ENCODE data around the gene PALLD.

Gene PALLD

GRCh38 chr4:168478868-168479267, 18.0 kb upstream of the PALLD start:
- peaks cover 32% of the 10 kb centered on the region for H3K4me1 ChIP-seq (ENCODE audit: insufficient read depth, low read length)
- peaks cover 29% of the 10 kb centered on the region for H3K27me3 ChIP-seq (ENCODE audit: insufficient read depth, low read length)
- no peak overlapping the region for H3K27ac ChIP-seq (ENCODE audit: low read depth, low read length)
- WGBS: 100% methylated on average over 3 of the region's 3 CpGs
- H3K36me3 ChIP-seq (ENCODE audit: insufficient read depth, low read length): no peaks in the 10 kb centered on the region
- H3K9ac ChIP-seq (ENCODE audit: low read depth, low read length): no peak overlapping the region
- no peak overlapping the region for H3K4me3 ChIP-seq (ENCODE audit: low read length)
- H3K9me3 ChIP-seq (ENCODE audit: insufficient read depth, low read depth, low read length): no peaks in the 10 kb centered on the region

GRCh38 chr4:168480931-168481611, 15.8 kb upstream of the PALLD start:
- Histone ChIP-seq H3K9ac (ENCODE audit: low read depth, low read length) (no peak overlapping the region), H3K27ac (ENCODE audit: low read depth, low read length) (no peak overlapping the region), H3K9me3 (ENCODE audit: insufficient read depth, low read depth, low read length) (no peaks in the 10 kb centered on the region), H3K4me1 (ENCODE audit: insufficient read depth, low read length) (peaks cover 10% of the 10 kb centered on the region), H3K4me3 (ENCODE audit: low read length) (peak overlapping the region; percentile 72), H3K36me3 (ENCODE audit: insufficient read depth, low read length) (no peaks in the 10 kb centered on the region), H3K27me3 (ENCODE audit: insufficient read depth, low read length) (peaks cover 29% of the 10 kb centered on the region)
- 86% methylated on average over 7 of the region's 7 CpGs for WGBS

- Histone ChIP-seq H3K36me3 (ENCODE audit: insufficient read depth, low read length) (no peaks in the 10 kb centered on the region), H3K9ac (ENCODE audit: low read depth, low read length) (no peak overlapping the region), H3K27ac (ENCODE audit: low read depth, low read length) (no peak overlapping the region), H3K4me1 (ENCODE audit: insufficient read depth, low read length) (peaks cover 7% of the 10 kb centered on the region; the same call in 1 of the 2 replicates), H3K27me3 (ENCODE audit: insufficient read depth, low read length) (peaks cover 29% of the 10 kb centered on the region), H3K4me3 (ENCODE audit: low read length) (no peak overlapping the region), H3K9me3 (ENCODE audit: insufficient read depth, low read depth, low read length) (no peaks in the 10 kb centered on the region)
- WGBS: 95% methylated on average over 7 of the region's 7 CpGs
These were observed 13.0 kb upstream of the PALLD start for GRCh38 chr4:168483811-168484210.

GRCh38 chr4:168484626-168485025, 12.2 kb upstream of the PALLD start:
- no peak overlapping the region for H3K9ac ChIP-seq (ENCODE audit: low read depth, low read length)
- no peaks in the 10 kb centered on the region for H3K9me3 ChIP-seq (ENCODE audit: insufficient read depth, low read depth, low read length)
- H3K27ac ChIP-seq (ENCODE audit: low read depth, low read length): no peak overlapping the region
- H3K36me3 ChIP-seq (ENCODE audit: insufficient read depth, low read length): no peaks in the 10 kb centered on the region
- peaks cover 22% of the 10 kb centered on the region for H3K27me3 ChIP-seq (ENCODE audit: insufficient read depth, low read length)
- H3K4me3 ChIP-seq (ENCODE audit: low read length): no peak overlapping the region
- H3K4me1 ChIP-seq (ENCODE audit: insufficient read depth, low read length): peaks cover 7% of the 10 kb centered on the region; the same call in 1 of the 2 replicates

- Histone ChIP-seq H3K27me3 (ENCODE audit: insufficient read depth, low read length) (peaks cover 16% of the 10 kb centered on the region; the same call in 1 of the 2 replicates), H3K9me3 (ENCODE audit: insufficient read depth, low read depth, low read length) (no peaks in the 10 kb centered on the region), H3K4me3 (ENCODE audit: low read length) (no peak overlapping the region), H3K4me1 (ENCODE audit: insufficient read depth, low read length) (peaks cover 7% of the 10 kb centered on the region; the same call in 1 of the 2 replicates), H3K9ac (ENCODE audit: low read depth, low read length) (no peak overlapping the region), H3K36me3 (ENCODE audit: insufficient read depth, low read length) (no peaks in the 10 kb centered on the region), H3K27ac (ENCODE audit: low read depth, low read length) (no peak overlapping the region)
- 100% methylated on average over 2 of the region's 2 CpGs for WGBS
These were observed 11.5 kb upstream of the PALLD start for GRCh38 chr4:168485156-168485910.

- H3K4me3 ChIP-seq (ENCODE audit: low read length): no peak overlapping the region
- H3K9me3 ChIP-seq (ENCODE audit: insufficient read depth, low read depth, low read length): no peaks in the 10 kb centered on the region
- no peaks in the 10 kb centered on the region for H3K4me1 ChIP-seq (ENCODE audit: insufficient read depth, low read length)
- H3K27ac ChIP-seq (ENCODE audit: low read depth, low read length): no peak overlapping the region
- WGBS: 91% methylated on average over 1 of the region's 1 CpG
- no peaks in the 10 kb centered on the region for H3K36me3 ChIP-seq (ENCODE audit: insufficient read depth, low read length)
- H3K27me3 ChIP-seq (ENCODE audit: insufficient read depth, low read length): peaks cover under 1% of the 10 kb centered on the region; the same call in 1 of the 2 replicates
- H3K9ac ChIP-seq (ENCODE audit: low read depth, low read length): no peak overlapping the region
These were observed 10.0 kb upstream of the PALLD start for GRCh38 chr4:168486912-168487281.

GRCh38 chr4:168487282-168488035, 9.4 kb upstream of the PALLD start:
- H3K4me3 ChIP-seq (ENCODE audit: low read length): no peak overlapping the region
- no peaks in the 10 kb centered on the region for H3K27me3 ChIP-seq (ENCODE audit: insufficient read depth, low read length)
- no peak overlapping the region for H3K27ac ChIP-seq (ENCODE audit: low read depth, low read length)
- no peak overlapping the region for H3K9ac ChIP-seq (ENCODE audit: low read depth, low read length)
- H3K36me3 ChIP-seq (ENCODE audit: insufficient read depth, low read length): no peaks in the 10 kb centered on the region
- no peaks in the 10 kb centered on the region for H3K9me3 ChIP-seq (ENCODE audit: insufficient read depth, low read depth, low read length)
- 73% methylated on average over 9 of the region's 9 CpGs for WGBS
- no peaks in the 10 kb centered on the region for H3K4me1 ChIP-seq (ENCODE audit: insufficient read depth, low read length)

- Histone ChIP-seq H3K27me3 (ENCODE audit: insufficient read depth, low read length) (no peaks in the 10 kb centered on the region), H3K36me3 (ENCODE audit: insufficient read depth, low read length) (no peaks in the 10 kb centered on the region), H3K4me3 (ENCODE audit: low read length) (no peak overlapping the region), H3K4me1 (ENCODE audit: insufficient read depth, low read length) (no peaks in the 10 kb centered on the region), H3K9ac (ENCODE audit: low read depth, low read length) (no peak overlapping the region), H3K27ac (ENCODE audit: low read depth, low read length) (no peak overlapping the region), H3K9me3 (ENCODE audit: insufficient read depth, low read depth, low read length) (no peaks in the 10 kb centered on the region)
- WGBS: 91% methylated on average over 3 of the region's 3 CpGs
These were observed 8.0 kb upstream of the PALLD start for GRCh38 chr4:168488869-168489274.

GRCh38 chr4:168489616-168490015, 7.2 kb upstream of the PALLD start:
- Histone ChIP-seq H3K27ac (ENCODE audit: low read depth, low read length) (no peak overlapping the region), H3K9ac (ENCODE audit: low read depth, low read length) (no peak overlapping the region), H3K4me3 (ENCODE audit: low read length) (no peak overlapping the region), H3K4me1 (ENCODE audit: insufficient read depth, low read length) (no peaks in the 10 kb centered on the region), H3K9me3 (ENCODE audit: insufficient read depth, low read depth, low read length) (no peaks in the 10 kb centered on the region), H3K27me3 (ENCODE audit: insufficient read depth, low read length) (no peaks in the 10 kb centered on the region), H3K36me3 (ENCODE audit: insufficient read depth, low read length) (no peaks in the 10 kb centered on the region)
- WGBS: 79% methylated on average over 1 of the region's 1 CpG

- H3K9ac ChIP-seq (ENCODE audit: low read depth, low read length): no peak overlapping the region
- no peaks in the 10 kb centered on the region for H3K36me3 ChIP-seq (ENCODE audit: insufficient read depth, low read length)
- no peak overlapping the region for H3K4me3 ChIP-seq (ENCODE audit: low read length)
- no peak overlapping the region for H3K27ac ChIP-seq (ENCODE audit: low read depth, low read length)
- H3K4me1 ChIP-seq (ENCODE audit: insufficient read depth, low read length): no peaks in the 10 kb centered on the region
- no peaks in the 10 kb centered on the region for H3K27me3 ChIP-seq (ENCODE audit: insufficient read depth, low read length)
- H3K9me3 ChIP-seq (ENCODE audit: insufficient read depth, low read depth, low read length): no peaks in the 10 kb centered on the region
- WGBS: 89% methylated on average over 1 of the region's 2 CpGs
These were observed 6.1 kb upstream of the PALLD start for GRCh38 chr4:168490711-168491110.

- Histone ChIP-seq H3K9me3 (ENCODE audit: insufficient read depth, low read depth, low read length) (no peaks in the 10 kb centered on the region), H3K36me3 (ENCODE audit: insufficient read depth, low read length) (no peaks in the 10 kb centered on the region), H3K27ac (ENCODE audit: low read depth, low read length) (no peak overlapping the region), H3K9ac (ENCODE audit: low read depth, low read length) (no peak overlapping the region), H3K4me1 (ENCODE audit: insufficient read depth, low read length) (no peaks in the 10 kb centered on the region), H3K27me3 (ENCODE audit: insufficient read depth, low read length) (no peaks in the 10 kb centered on the region), H3K4me3 (ENCODE audit: low read length) (no peak overlapping the region)
- whole genome bisulfite sequencing: no CpG with 5 or more reads among the region's 2 CpGs
These were observed 5.3 kb upstream of the PALLD start for GRCh38 chr4:168491563-168491962.
